Measurements from ENCODE around the gene SLC9C1. TPM values are rescaled to one million over a fixed set of nuclear protein-coding genes. Genes with fewer than 3 reads are reported as not detected.

Gene SLC9C1
- total RNA-seq, 1 donor from 2014 or later = not detected

DNA sequence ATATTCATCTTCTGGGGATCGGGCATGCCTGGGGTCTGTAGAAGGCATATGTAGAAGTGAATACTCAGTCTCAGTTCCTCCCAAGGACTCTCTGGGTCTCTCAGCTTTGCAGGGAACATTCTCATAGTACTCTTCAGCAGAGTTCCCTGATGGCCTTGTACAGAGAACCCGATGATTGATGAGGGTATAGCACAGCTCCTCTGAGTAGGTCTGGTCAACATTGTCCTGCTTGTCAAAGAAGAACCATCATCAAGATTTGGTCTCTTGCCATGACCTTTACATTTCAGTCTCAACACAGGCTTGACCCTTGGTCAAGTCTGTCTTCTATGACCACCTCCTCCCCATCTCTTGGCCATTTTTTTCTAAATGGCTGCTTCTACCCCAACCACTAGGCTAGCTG is 170.5 kb downstream of the SLC9C1 start:
- Mint-ChIP-seq H3K27me3 (ENCODE audit: unreplicated experiment) (no peaks in the 10 kb centered on the region), H3K27ac (ENCODE audit: unreplicated experiment) (no peak overlapping the region), H3K9me3 (ENCODE audit: unreplicated experiment) (no peaks in the 10 kb centered on the region), H3K4me1 (ENCODE audit: low read depth, unreplicated experiment) (peaks cover 34% of the 10 kb centered on the region), H3K36me3 (ENCODE audit: unreplicated experiment) (no peaks in the 10 kb centered on the region), H3K4me3 (ENCODE audit: unreplicated experiment) (no peak overlapping the region)
- TF ChIP-seq, protein P1, sequence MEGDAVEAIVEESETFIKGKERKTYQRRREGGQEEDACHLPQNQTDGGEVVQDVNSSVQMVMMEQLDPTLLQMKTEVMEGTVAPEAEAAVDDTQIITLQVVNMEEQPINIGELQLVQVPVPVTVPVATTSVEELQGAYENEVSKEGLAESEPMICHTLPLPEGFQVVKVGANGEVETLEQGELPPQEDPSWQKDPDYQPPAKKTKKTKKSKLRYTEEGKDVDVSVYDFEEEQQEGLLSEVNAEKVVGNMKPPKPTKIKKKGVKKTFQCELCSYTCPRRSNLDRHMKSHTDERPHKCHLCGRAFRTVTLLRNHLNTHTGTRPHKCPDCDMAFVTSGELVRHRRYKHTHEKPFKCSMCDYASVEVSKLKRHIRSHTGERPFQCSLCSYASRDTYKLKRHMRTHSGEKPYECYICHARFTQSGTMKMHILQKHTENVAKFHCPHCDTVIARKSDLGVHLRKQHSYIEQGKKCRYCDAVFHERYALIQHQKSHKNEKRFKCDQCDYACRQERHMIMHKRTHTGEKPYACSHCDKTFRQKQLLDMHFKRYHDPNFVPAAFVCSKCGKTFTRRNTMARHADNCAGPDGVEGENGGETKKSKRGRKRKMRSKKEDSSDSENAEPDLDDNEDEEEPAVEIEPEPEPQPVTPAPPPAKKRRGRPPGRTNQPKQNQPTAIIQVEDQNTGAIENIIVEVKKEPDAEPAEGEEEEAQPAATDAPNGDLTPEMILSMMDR (IDR thresholded peaks at IDR 0.05; ENCODE audit: partially characterized antibody, unreplicated experiment) = no peak
- no peak for DNase-seq

- TF ChIP-seq, protein P1 (IDR thresholded peaks at IDR 0.05; ENCODE audit: partially characterized antibody, unreplicated experiment) = no peak
- Mint-ChIP-seq H3K27me3 (ENCODE audit: unreplicated experiment) (no peaks in the 10 kb centered on the region), H3K4me3 (ENCODE audit: unreplicated experiment) (no peak overlapping the region), H3K9me3 (ENCODE audit: unreplicated experiment) (no peaks in the 10 kb centered on the region), H3K4me1 (ENCODE audit: low read depth, unreplicated experiment) (peaks cover 34% of the 10 kb centered on the region), H3K27ac (ENCODE audit: unreplicated experiment) (no peak overlapping the region), H3K36me3 (ENCODE audit: unreplicated experiment) (no peaks in the 10 kb centered on the region)
- DNase-seq = no peak
Measured at GRCh38 chr3:112122870-112123269, 171.1 kb downstream of the SLC9C1 start.

- no peak for DNase-seq
- H3K4me3 Mint-ChIP-seq (ENCODE audit: unreplicated experiment) = no peak overlapping the region
- TF ChIP-seq, protein P1 (IDR thresholded peaks at IDR 0.05; ENCODE audit: partially characterized antibody, unreplicated experiment) = no peak
- no peaks in the 10 kb centered on the region for H3K27me3 Mint-ChIP-seq (ENCODE audit: unreplicated experiment)
- no peaks in the 10 kb centered on the region for H3K9me3 Mint-ChIP-seq (ENCODE audit: unreplicated experiment)
- H3K4me1 Mint-ChIP-seq (ENCODE audit: low read depth, unreplicated experiment) = peaks cover 31% of the 10 kb centered on the region
- H3K27ac Mint-ChIP-seq (ENCODE audit: unreplicated experiment) = no peak overlapping the region
- no peaks in the 10 kb centered on the region for H3K36me3 Mint-ChIP-seq (ENCODE audit: unreplicated experiment)
Measured at GRCh38 chr3:112121577-112122547, 172.2 kb downstream of the SLC9C1 start.

DNA sequence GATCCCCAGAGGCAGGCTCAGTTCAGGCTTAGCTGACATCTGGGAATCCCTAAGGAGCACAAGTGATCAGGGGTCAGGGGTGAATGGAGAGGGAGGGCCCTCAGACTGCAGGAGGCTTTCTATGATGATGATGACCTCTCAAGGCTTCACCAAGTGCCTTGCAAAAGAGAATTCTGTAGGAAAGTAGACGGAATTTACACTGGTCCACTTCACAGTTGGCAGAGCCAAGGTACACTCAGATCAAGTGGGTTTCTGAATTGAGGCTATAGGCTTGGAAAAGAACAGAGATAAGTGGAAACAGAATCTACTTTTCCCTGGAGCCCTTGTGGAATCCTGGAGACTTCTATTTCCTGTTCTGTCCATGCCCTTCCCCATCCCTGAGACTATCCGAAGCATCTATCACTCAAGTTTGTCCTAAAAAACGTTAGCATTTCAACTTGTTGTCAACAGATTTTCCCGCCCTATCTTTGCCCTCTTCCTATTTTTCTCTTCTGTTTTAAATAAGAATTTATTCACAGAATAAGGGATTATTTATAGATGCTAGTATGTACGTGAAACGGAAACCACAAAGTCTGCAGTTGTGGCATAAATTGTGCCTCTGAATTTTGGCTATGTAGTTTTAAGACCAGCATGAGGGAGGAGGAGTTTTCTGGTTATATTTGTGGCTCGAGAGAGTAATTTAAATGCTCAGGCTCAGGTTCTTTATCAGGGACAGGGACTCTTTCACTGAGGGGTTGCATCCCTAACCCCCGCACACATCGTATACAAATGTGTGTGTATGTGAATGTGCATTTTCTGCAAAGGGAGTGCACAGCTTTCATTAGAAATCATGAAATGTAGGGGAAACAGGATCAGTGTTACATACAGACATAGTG is 173.8 kb downstream of the SLC9C1 start:
- no peak overlapping the region for H3K4me3 Mint-ChIP-seq (ENCODE audit: unreplicated experiment)
- DNase-seq = no peak
- no peak overlapping the region for H3K27ac Mint-ChIP-seq (ENCODE audit: unreplicated experiment)
- peaks cover 15% of the 10 kb centered on the region for H3K4me1 Mint-ChIP-seq (ENCODE audit: low read depth, unreplicated experiment)
- H3K36me3 Mint-ChIP-seq (ENCODE audit: unreplicated experiment) = no peaks in the 10 kb centered on the region
- H3K9me3 Mint-ChIP-seq (ENCODE audit: unreplicated experiment) = no peaks in the 10 kb centered on the region
- no peaks in the 10 kb centered on the region for H3K27me3 Mint-ChIP-seq (ENCODE audit: unreplicated experiment)
- TF ChIP-seq, protein P1 (IDR thresholded peaks at IDR 0.05; ENCODE audit: partially characterized antibody, unreplicated experiment) = no peak

All from glutamatergic neuron (in vitro differentiated cells).